Prostate gland (tissue), 2 donors: ENCODE data around the gene CDH8.

Source experiments
- POLR2A ChIP-seq: fragments of 450-650 bp; IDR thresholded peaks from one replicate; pipeline ENCODE4 v1.6.1; 2016; ENCODE audit warnings: antibody characterized with exemption, mild to moderate bottlenecking
- POLR2AphosphoS5 ChIP-seq: sonication (generic); formaldehyde crosslinking; IDR thresholded peaks from one replicate; pipeline ENCODE4 v1.6.1; 2017; ENCODE audit warnings: antibody characterized with exemption
- TF ChIP-seq, protein P1 (sequence below), 4 experiments: fragments of 200-600 bp in 2 of 4; fragments of 450-650 bp in 2 of 4; sonication (generic) in 2 of 4; IDR thresholded peaks; 1 replicate in 3 of 4; 2 replicates in 1 of 4; pipeline ENCODE4 v1.5.1; 2016 to 2019; ENCODE audit warnings: antibody characterized with exemption in 4 of 4, mild to moderate bottlenecking in 2 of 4, moderate library complexity in 2 of 4

DNA sequence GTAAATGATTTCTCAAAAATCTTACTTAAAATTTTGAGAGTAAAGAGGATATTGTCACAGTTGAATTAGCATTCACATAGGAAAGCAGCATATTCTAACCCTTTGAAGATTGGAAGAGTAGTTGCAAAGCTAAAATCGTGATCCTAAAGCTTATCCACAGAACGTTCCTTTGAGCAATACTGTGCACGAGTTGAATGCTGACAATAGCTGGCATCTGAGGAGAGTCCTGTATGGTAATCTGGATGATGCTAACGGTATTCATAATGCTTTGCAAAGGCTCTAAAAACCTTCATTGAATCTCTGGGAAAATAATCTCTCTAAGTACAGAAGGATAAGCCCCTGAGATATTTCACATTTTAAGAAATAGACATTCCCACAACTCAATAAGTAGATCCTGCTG, 354.6 kb downstream of the CDH8 start:
- TF ChIP-seq, protein P1, sequence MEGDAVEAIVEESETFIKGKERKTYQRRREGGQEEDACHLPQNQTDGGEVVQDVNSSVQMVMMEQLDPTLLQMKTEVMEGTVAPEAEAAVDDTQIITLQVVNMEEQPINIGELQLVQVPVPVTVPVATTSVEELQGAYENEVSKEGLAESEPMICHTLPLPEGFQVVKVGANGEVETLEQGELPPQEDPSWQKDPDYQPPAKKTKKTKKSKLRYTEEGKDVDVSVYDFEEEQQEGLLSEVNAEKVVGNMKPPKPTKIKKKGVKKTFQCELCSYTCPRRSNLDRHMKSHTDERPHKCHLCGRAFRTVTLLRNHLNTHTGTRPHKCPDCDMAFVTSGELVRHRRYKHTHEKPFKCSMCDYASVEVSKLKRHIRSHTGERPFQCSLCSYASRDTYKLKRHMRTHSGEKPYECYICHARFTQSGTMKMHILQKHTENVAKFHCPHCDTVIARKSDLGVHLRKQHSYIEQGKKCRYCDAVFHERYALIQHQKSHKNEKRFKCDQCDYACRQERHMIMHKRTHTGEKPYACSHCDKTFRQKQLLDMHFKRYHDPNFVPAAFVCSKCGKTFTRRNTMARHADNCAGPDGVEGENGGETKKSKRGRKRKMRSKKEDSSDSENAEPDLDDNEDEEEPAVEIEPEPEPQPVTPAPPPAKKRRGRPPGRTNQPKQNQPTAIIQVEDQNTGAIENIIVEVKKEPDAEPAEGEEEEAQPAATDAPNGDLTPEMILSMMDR (IDR thresholded peaks at IDR 0.05) = no peak
- no peak for TF ChIP-seq POLR2AphosphoS5
- no peak for TF ChIP-seq POLR2A
